Left cardiac atrium (tissue), 4 donors: ENCODE data around the gene SLC17A7. TPM values are rescaled to one million over a fixed set of nuclear protein-coding genes. Genes with fewer than 3 reads are reported as not detected.

Experiments used
- ATAC-seq, 2 donors: fragments of 200-7000 bp; cut with Tn5 transposase; one replicate each; pipeline ENCODE4 v1.9.1; 2020; ENCODE audit warnings: mild to moderate bottlenecking in 2 of 2, moderate library complexity in 2 of 2
- DNase-seq: peaks from one replicate; pipeline ENCODE4 v3.0.0-alpha.2; 2020
- intact Hi-C, 2 donors: fragments of 100-400 bp; cut with DNase I; formaldehyde crosslinking; loops; one replicate each; pipeline versions ENCODE4 v1.14.1 to v1.15.1; 2022 to 2023
- total RNA-seq, 2 donors: library from RNA; stranded (reverse); fragmentation: NEBNext Ultra II Directional; extraction: Animal tissue kit (Norgen Biotek cat#: 25700); gene quantifications; one replicate each; pipeline ENCODE4 v1.2.1, GENCODE V29; 2021
- donor health status: DM: no; HTN: yes; CAD: no.
- donor health status: DM: no; HTN: yes; CAD: no; lungs with severe emphysema.
- donor health status: DM: yes; HTN: yes; CAD: no.
- donor health status: Dilated cardiomyopathy.

Gene SLC17A7
- total RNA-seq, 2 donors from 2014 or later: 1.7 to 2.5 TPM

DNA sequence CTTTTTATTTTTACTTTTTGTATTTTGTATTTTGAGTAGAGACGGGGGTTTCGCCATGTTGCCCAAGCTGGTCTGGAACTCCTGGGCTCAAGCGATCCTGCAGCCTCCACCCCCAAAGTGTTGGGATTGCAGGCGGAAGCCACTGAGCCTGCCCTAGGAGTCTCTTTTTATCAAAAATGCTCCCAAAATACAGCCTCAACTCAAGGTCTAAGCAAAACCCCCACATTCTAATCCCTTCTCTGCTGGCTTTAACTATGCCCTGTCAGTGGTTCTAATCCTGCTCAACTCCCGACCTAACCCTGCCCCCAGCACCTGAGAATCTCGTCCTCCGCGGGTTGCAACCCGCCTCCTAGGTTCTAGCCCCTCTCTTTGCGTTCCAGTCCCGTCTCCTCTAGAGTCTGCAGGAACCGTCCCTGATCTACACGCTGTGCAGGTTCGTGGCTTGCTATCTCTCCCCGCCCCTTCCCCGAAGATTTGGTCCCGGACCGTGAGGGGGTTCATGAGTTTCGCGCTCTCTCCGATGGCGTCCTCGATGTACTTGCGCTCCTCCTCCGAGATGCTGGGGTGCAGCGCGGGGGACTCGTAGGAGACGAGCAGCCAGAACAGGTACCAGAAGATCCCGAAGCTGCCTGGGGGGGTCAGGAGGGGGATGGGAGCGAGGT, 8.0 kb downstream of the SLC17A7 start:
- DNase-seq: no peak
- intact Hi-C loops: no loop called here
- ATAC-seq: no peak

DNA sequence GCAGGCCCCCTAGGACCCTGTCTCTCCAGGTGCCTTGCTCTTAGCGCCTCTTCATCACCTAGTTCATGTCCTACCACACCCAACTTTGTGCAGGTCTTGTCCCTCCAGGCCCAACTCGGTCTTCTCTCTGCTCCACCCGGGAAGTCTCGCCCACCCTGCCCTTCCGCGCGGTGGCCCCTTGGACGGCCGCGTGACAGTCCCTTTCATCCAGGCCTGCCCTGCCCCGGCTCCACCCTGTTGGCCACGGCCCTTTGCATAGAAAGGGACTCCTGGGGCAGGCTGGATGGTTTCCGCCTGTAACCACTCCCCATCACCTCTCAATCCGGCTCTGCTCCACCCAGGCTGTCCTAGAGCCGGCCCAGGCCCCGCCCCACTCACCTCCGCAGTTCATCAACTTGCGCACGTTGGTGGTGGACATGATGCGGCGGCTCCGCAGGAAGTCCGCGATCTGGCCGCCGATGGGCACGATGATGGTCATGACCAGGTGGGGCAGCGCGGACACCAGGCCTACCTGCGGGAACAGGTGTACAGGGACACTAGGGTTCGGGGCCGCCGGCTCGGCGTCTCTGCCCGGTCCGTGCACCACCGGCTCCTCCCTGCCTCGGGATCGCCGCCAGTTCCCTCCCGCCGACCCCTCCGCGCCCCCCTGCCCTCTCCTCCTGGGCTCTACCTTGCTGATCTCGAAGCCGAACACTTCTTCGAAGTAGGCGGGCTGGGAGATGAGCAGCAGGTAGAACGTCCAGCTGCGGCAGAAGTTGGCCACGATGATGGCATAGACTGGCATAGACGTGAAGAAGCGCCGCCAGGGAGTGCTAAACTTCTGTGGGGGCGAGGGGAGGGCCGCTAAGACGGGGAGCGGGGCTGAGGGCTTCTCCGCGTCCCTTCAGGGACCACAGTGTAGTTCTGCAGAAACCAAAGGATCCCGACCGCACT, 8.9 kb downstream of the SLC17A7 start:
- intact Hi-C loops: no loop called here
- no peak for DNase-seq
- no peak for ATAC-seq

GRCh38 chr19:49431330-49431749, 10.0 kb downstream of the SLC17A7 start:
- intact Hi-C loops: no loop called here
- DNase-seq (no peak), ATAC-seq (no peak)

DNA sequence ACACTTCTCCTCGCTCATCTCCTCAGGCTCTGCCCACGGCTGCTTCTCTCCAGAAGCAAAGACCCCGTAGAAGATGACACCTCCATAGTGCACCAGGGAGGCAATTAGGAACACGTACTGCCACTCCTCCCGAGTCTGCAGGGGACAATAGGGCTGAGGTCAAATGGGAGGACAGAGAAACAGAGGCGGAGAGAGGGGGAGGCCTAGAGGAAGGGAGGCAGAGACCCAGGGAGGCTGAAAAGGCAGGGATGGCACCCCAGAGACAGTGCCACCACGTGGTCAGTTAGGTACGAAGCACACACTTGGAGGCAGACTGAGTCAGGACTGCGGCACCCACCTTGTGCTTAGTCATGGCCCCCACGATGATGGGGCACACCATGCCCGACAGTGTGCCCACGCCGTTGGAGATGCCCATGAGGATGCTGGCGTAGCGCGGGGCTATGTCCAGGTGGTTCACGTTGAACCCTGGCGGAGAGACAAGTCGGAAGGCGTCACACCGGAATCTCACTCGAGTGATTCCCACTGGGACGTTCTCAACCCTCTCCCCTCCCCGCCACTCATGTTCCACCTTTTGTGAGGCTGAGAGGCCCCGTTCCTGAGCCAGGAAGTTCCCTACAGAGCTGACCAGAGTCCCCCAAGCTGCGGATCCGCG, 10.5 kb downstream of the SLC17A7 start:
- DNase-seq (no peak), ATAC-seq (no peak)
- intact Hi-C loops: no loop called here

- ATAC-seq: no peak
Measured at GRCh38 chr19:49430172-49430677, 11.1 kb downstream of the SLC17A7 start.

DNA sequence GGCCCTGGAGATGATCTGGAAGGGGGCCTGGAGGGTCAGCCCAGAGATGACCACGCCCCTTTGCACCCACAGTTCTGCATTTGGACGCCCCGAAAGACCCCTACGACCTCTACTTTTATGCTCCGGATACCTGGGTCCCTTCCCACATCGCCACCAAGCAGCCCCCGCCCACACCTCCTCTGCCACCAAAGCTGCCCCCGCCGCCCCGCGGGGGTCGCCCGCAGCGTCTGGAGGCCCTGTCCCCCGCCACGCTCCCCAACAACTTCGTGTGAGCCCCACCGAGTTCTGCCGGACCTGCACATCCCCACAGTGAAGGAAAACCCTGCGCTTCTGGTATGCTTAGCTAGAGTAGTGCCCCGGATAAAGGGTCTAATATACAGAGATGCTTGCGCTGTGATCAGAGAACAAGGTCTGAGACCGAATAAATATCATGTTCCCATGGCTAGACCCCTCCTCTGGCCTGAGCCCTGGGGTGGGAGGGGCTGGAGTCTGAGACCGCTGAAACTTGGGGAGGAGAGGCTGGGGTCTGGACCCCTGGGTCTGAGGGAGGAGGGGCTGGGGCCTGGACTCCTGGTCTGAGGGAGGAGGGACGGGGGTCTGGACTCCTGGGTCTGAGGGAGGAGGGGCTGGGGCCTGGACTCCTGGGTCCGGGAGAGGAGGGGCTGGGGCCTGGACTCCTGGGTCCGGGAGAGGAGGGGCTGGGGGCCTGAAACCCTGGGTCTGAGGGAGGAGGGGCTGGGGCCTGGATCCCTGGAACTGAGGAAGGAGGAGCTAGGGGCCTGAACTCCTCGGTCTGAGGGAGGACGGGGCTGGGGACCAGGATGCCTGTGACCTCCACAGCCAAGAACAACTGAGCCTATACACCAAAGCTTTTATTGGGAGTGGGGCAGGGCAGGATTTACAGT, 12.5 kb downstream of the SLC17A7 start:
- DNase-seq: no peak
- ATAC-seq: no peak
- intact Hi-C loops: no loop called here

More at GRCh38 chr19:49430172-49430677, 11.1 kb downstream of the SLC17A7 start:
- intact Hi-C loops: no loop called here
- DNase-seq: no peak

GRCh38 chr19:49427855-49428546, 13.3 kb downstream of the SLC17A7 start:
- peak in 1 of 2 donors; percentile 34 for ATAC-seq
- intact Hi-C loops: no loop called here
- DNase-seq: no peak

DNA sequence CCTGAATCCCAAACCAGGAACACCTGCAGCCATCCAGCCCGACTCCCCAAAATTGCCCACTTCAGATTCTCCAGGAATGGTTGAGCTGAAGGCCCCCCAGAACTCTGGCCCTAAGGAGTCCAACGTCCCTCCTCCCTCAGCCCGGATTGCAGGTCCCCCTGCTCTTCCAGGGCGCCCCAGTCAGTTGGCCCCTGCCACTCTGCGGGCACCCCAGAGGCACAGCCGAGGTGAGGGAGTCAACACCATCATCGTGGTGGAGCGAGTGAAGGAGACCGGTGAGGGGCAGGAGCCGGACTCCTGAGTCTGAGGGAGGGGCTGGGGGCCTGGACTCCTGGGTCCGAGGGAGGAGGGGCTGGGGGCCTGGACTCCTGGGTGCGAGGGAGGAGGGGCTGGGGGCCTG, 14.0 kb downstream of the SLC17A7 start:
- ATAC-seq (no peak), DNase-seq (no peak)
- intact Hi-C loops: no loop called here

DNA sequence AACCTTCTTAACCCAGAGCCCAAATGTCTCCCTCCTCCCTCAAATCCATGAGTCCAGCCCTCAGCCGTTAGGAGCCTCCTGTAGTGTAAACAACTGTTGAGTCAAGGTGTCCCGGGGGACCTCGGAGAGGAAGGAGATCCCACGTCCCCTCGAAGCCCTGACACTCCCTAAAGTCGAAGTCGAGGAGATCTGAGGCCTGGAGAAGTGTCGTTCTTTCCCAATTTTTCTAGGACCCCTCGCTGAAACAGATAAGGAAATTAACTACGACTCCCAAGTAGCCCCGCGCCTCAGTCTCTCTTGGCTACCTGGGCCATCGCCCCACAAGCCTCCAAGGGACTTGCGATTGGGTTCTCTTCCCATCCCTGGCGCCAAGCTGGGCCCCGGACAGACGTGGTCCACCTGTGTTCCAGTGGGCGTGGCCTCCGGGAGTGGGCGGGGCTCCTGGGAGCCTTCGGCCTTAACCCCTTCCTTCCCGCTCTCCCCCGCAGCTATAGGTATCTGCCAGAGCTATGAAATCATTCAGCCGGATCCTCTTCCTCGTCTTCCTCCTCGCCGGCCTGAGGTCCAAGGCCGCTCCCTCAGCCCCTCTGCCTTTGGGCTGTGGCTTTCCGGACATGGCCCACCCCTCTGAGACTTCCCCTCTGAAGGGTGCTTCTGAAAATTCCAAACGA, 15.3 kb downstream of the SLC17A7 start:
- ATAC-seq (no peak), DNase-seq (no peak)
- intact Hi-C loops: no loop called here

- DNase-seq: no peak
- no peak for ATAC-seq
- intact Hi-C loops: no loop called here
Measured at GRCh38 chr19:49425178-49425577, 16.1 kb downstream of the SLC17A7 start, which contains the start of gene GFY. Gene GFY, plus strand, starts transcription at chr19:49425388. Its CDS starts 1,043 bp downstream, at chr19:49426431.

DNA sequence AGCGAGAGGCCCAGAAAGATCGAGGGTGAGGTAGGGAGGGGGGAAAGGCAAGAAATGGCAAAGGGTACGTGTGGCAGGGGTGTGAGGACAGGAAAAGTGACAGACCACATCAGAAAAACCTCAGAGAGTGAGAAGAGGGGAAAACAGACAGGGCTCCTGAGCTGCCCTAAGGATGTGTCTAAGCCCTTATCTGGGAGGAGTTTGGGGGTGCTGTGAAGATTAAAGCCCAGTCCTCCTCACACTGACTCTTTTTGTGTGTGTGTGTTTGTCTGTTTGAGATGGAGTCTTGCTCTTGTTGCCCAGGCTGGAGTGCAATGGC, 17.4 kb downstream of the SLC17A7 start:
- intact Hi-C loops: no loop called here
- ATAC-seq (no peak), DNase-seq (no peak)

DNA sequence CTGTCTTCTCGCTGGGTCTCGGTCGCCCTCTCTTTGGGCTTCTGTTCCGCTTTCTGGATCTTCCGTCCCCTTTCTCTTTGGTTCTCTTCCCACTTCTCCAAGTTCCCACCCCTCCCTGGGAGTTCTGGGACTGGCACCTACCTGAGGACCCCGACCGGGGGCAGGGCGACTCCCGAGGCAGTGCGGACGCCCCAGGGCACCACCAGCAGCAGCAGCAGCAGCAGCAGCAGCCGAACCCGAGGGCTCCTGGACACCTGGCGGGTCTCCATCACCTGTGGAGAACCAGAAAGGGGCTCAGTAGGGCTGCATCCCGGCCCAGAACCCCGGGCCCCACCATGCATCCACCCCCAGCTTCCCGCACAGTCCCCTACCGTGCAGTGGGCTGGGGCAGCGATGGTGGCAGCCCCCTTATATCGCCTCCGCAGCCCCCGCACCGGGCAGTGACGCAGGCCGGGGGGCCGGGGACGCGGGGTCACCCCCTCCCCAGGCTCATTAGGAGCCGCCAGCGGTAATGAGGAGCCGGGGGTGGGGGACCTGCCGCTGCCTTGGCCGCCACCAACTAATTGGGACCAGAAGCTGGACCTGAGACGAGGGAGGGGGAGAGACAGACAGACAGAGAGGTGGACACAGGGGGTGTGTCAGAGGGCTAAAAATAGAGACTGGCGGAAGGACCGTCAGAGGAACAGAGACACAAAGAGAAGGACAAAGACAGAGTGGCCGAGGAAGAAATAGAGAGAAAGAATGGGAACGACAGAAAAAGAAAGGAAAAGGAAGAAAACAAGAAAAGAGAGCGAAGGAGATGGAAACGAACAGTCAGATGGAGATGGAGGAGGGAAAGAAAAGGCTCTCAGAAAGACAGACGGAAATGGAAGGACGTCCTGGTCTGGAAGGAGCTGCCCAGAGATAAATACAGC, 18.0 kb downstream of the SLC17A7 start, which contains the start of gene PTH2:
PTH2 (minus strand) TSS at position 371 of the 914 bp plus-strand sequence; CDS start at position 269, 102 bp downstream.
- DNase-seq (no peak), ATAC-seq (no peak)
- intact Hi-C loops: no loop called here

- intact Hi-C loops: no loop called here
- peak; percentile 46 to 65 for ATAC-seq
- peak; percentile 55 for DNase-seq
Measured at GRCh38 chr19:49422407-49423070, 18.8 kb downstream of the SLC17A7 start.

DNA sequence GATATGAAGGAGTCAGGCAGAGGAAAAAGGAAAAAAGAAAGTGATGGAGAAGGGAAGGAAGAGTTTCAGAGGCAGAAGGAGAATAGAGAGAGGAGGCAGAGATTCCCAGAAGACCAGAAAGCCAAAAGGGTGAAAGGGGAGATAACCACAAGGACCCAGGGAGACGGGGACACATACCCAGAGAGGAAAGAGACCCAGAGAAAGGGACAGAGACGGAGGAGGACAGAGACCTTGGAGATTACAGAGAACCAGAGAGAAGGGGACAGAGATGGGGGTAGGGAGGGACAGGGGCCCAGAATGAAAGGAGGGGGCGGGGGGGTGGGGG, 19.5 kb downstream of the SLC17A7 start:
- ATAC-seq (no peak), DNase-seq (no peak)
- intact Hi-C loops: no loop called here

DNA sequence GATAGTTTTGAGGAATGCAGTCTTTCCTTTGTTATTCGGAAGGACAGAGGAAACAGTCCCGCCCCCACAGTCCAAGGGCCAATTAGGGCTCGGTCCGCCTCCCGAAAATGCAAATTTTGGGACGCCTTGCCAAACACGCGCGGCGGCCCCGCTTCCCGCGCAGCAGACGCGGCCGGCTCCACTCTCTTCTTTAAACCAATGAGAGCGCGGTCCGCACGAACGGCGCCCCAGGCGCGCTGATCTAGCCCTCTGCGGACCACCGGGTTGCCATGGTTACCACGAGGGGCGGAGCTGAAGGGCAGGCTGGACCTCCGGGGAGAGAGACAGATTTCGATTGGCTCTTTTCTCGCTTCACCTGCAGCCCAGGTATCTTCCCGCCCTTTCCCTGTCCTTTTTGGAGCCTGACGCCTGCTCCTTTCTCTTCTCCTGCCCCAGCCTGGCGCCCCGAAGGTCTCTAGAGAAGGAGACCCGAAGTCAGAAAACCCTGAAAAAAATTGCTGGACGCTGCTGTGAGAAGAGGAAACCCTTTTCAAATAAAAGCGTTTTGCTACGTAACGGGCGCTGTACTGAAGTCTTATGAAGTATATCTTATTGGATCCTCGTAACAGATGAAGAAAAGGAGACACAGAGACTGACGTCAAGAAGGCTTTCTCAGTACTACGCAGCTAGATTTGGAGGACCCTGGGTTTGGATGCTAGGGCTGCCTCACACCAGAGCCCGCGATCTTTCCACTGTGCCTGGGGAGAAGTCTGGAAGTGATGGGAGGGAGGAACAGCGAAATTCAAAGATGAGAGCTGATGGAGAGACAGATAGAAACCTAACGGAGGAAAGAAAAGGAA, 20.1 kb downstream of the SLC17A7 start:
- DNase-seq (peak; percentile 82), ATAC-seq (peak; percentile 78 to 80)
- intact Hi-C loops: no loop called here
